ES-I3 (cell line): ENCODE measurements around the gene SLC6A20.
"Not testable (repeated sequence)": the region's sequence is repeated elsewhere in the genome, so short reads cannot be mapped to it uniquely, and the experiment has no call there.

Source experiments
- H3K36me3 ChIP-seq: 2 replicates; pipeline ENCODE4 v1.6.1; 2013; ENCODE audit warnings: mild to moderate bottlenecking, low read length, control low read depth, moderate library complexity; ENCODE audit not compliant: insufficient read depth
- H3K4me1 ChIP-seq: 2 replicates; pipeline ENCODE4 v1.6.1; 2013; ENCODE audit warnings: mild to moderate bottlenecking, control low read depth, low read length; ENCODE audit not compliant: insufficient read depth
- H3K9ac ChIP-seq: 2 replicates; pipeline ENCODE4 v1.6.1; 2013; ENCODE audit warnings: low read depth, mild to moderate bottlenecking, low read length, moderate library complexity
- H3K9me3 ChIP-seq: 2 replicates; pipeline ENCODE4 v1.6.1; 2013; ENCODE audit warnings: mild to moderate bottlenecking, low read length, moderate library complexity; ENCODE audit not compliant: control insufficient read depth, insufficient read depth

Gene SLC6A20

GRCh38 chr3:45765266-45765851 lies 31.0 kb downstream of the SLC6A20 start:
- H3K4me1 ChIP-seq: no peaks in the 10 kb centered on the region; the same call in 1 of the 2 replicates
- H3K9ac ChIP-seq: no peak overlapping the region
- H3K9me3 ChIP-seq: no peaks in the 10 kb centered on the region
- no peaks in the 10 kb centered on the region for H3K36me3 ChIP-seq

- H3K4me1 ChIP-seq: no peaks in the 10 kb centered on the region; the same call in 1 of the 2 replicates
- no peaks in the 10 kb centered on the region for H3K36me3 ChIP-seq
- H3K9ac ChIP-seq: no peak overlapping the region
- no peaks in the 10 kb centered on the region for H3K9me3 ChIP-seq
Observed at GRCh38 chr3:45763303-45763675, 33.0 kb downstream of the SLC6A20 start.

- Histone ChIP-seq H3K4me1 (no peaks in the 10 kb centered on the region; the same call in 1 of the 2 replicates), H3K9ac (no peak overlapping the region), H3K9me3 (no peaks in the 10 kb centered on the region), H3K36me3 (no peaks in the 10 kb centered on the region)
Observed at GRCh38 chr3:45762647-45763302, 33.6 kb downstream of the SLC6A20 start.

- Histone ChIP-seq H3K4me1 (no peaks in the 10 kb centered on the region; the same call in 1 of the 2 replicates), H3K36me3 (no peaks in the 10 kb centered on the region), H3K9ac (no peak overlapping the region), H3K9me3 (no peaks in the 10 kb centered on the region)
Observed at GRCh38 chr3:45761831-45762230, 34.5 kb downstream of the SLC6A20 start.

- no peaks in the 10 kb centered on the region; the same call in 1 of the 2 replicates for H3K4me1 ChIP-seq
- H3K9ac ChIP-seq: no peak overlapping the region
- no peaks in the 10 kb centered on the region for H3K36me3 ChIP-seq
- H3K9me3 ChIP-seq: no peaks in the 10 kb centered on the region
Observed at GRCh38 chr3:45760878-45761711, 35.2 kb downstream of the SLC6A20 start.

GRCh38 chr3:45759851-45760250 lies 36.5 kb downstream of the SLC6A20 start:
- Histone ChIP-seq H3K9me3 (no peaks in the 10 kb centered on the region), H3K9ac (no peak overlapping the region), H3K4me1 (no peaks in the 10 kb centered on the region; the same call in 1 of the 2 replicates), H3K36me3 (no peaks in the 10 kb centered on the region)

GRCh38 chr3:45758871-45759270 lies 37.5 kb downstream of the SLC6A20 start:
- Histone ChIP-seq H3K9ac (no peak overlapping the region), H3K36me3 (no peaks in the 10 kb centered on the region), H3K9me3 (no peaks in the 10 kb centered on the region), H3K4me1 (no peaks in the 10 kb centered on the region; the same call in 1 of the 2 replicates)

- H3K9me3 ChIP-seq, H3K36me3 ChIP-seq, H3K9ac ChIP-seq, H3K4me1 ChIP-seq: not testable (repeated sequence)
Observed at GRCh38 chr3:45757141-45757540, 39.2 kb downstream of the SLC6A20 start.

GRCh38 chr3:45756055-45756454 lies 40.3 kb downstream of the SLC6A20 start:
- Histone ChIP-seq H3K9ac (no peak overlapping the region), H3K9me3 (no peaks in the 10 kb centered on the region)

GRCh38 chr3:45754461-45754860 lies 41.9 kb downstream of the SLC6A20 start:
- Histone ChIP-seq H3K4me1 (no peaks in the 10 kb centered on the region), H3K9me3 (no peaks in the 10 kb centered on the region), H3K9ac (no peak overlapping the region), H3K36me3 (no peaks in the 10 kb centered on the region)

More at GRCh38 chr3:45756055-45756454, 40.3 kb downstream of the SLC6A20 start:
- Histone ChIP-seq H3K4me1 (no peaks in the 10 kb centered on the region; the same call in 1 of the 2 replicates), H3K36me3 (no peaks in the 10 kb centered on the region)

- H3K36me3 ChIP-seq: no peaks in the 10 kb centered on the region
- no peaks in the 10 kb centered on the region for H3K4me1 ChIP-seq
- H3K9me3 ChIP-seq: no peaks in the 10 kb centered on the region
- H3K9ac ChIP-seq: no peak overlapping the region
Observed at GRCh38 chr3:45753095-45753494, 43.2 kb downstream of the SLC6A20 start.

- H3K36me3 ChIP-seq: peaks cover 4% of the 10 kb centered on the region; the same call in 1 of the 2 replicates
- no peaks in the 10 kb centered on the region for H3K9me3 ChIP-seq
- no peak overlapping the region for H3K9ac ChIP-seq
- no peaks in the 10 kb centered on the region for H3K4me1 ChIP-seq
Observed at GRCh38 chr3:45751537-45752242, 44.6 kb downstream of the SLC6A20 start.

- H3K9ac ChIP-seq: no peak overlapping the region
- peaks cover 5% of the 10 kb centered on the region for H3K36me3 ChIP-seq
- H3K4me1 ChIP-seq: no peaks in the 10 kb centered on the region
- H3K9me3 ChIP-seq: no peaks in the 10 kb centered on the region
Observed at GRCh38 chr3:45749880-45750279, 46.5 kb downstream of the SLC6A20 start.

GRCh38 chr3:45749036-45749600 lies 47.2 kb downstream of the SLC6A20 start:
- not testable (repeated sequence) for H3K4me1 ChIP-seq

More at GRCh38 chr3:45749036-45749600, 47.2 kb downstream of the SLC6A20 start:
- not testable (repeated sequence) for H3K9ac ChIP-seq, H3K9me3 ChIP-seq, H3K36me3 ChIP-seq
